ENCODE measurements around the gene TPRG1. TPM values are rescaled to one million over a fixed set of nuclear protein-coding genes. Genes with fewer than 3 reads are reported as not detected.

TPRG1 gene
- total RNA-seq, 1 experiment from 2014 or later: 0.24 TPM

DNA sequence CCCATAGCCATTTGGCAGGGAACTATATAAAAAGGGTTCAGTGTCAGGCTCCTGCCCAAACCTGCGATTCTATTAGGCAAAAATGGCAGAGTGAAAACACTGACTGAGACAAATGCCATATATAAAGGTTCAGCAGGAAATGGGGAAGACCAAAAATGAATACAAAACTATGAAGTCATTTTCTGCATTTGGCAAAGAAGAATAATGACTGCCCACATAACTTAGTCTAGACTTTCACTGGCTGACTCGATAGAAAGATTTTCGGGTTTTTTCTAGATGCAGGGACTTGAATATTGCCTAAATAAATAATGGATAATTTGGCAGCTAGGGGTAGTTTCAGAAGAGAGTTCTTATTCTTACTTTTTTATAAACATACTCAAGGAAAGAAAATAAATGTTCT is 178.0 kb downstream of the TPRG1 start:
- DNase-seq (ENCODE audit: low read depth): peak; percentile 40

DNA sequence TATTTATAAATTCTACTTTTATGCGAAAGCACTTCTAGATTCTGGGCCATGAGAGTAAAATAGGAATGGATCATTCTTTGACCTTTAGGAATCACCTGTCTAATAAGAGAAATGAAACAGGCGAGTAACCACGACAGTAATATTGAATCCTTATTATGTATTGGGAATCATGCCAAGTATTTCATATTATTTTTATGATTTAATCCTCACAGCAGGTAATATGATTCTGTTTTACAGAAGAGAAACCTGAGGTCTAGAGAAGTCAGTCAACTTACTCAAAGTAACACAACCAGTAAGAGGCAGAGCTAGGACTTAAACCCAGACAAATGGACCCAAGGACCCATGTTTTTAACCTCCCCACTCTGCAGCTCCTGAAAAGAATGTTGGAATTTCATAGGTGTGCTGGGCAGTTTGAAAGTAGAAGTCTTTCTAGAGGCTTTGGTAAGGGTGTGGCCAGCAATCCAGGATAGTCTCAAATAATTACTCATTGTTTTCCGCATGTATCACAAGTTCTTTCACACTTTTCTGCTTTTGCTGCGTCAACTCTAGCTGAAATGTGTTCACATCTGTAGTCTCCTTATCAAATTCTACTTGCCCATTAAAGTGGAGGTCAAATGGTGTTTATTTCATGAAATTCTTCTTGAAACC is 181.7 kb downstream of the TPRG1 start:
- no peak for DNase-seq (ENCODE audit: low read depth)

- no peak for DNase-seq (ENCODE audit: low read depth)
Measured at GRCh38 chr3:189353988-189354889, 182.5 kb downstream of the TPRG1 start.

GRCh38 chr3:189355115-189355480 is 183.3 kb downstream of the TPRG1 start:
- DNase-seq (ENCODE audit: low read depth): no peak

GRCh38 chr3:189355481-189356201 is 183.9 kb downstream of the TPRG1 start:
- peak; percentile 83 for DNase-seq (ENCODE audit: low read depth)

GRCh38 chr3:189360291-189360690 is 188.5 kb downstream of the TPRG1 start:
- DNase-seq (ENCODE audit: low read depth): no peak

DNA sequence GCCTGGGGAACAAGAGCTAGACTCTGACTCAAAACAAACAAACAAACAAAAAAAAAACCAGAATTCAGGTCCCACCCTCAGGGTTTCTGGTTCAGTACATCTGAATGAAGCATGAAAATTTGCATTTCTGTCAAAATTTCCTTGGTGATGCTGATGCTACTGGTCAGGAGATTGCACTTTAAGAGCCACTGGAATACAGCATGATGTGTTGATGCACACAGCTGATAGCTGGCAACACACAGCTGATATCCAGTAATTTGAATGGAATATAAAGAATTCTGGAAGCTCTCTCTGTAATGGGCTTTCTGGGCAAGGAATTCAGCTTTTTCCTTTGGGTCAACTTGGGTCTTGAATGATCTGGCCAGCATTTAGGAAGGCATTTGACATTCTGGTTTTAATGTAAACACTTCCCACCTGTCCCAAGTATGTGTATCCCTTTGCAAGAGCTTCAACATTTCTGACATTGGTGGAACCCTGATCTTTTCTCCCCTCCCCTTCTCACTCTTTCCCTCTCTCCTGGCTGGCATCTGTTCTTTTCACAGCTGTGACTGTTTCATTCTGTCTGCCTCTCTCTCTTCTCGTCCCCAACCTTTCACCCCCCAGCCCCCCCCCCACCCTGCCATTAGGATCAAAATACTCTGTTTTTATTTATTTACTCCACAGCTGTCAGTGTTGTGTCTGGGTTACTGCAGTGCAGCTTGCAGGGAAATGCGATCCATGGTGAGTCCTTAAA is 189.5 kb downstream of the TPRG1 start:
- no peak for DNase-seq (ENCODE audit: low read depth)

DNA sequence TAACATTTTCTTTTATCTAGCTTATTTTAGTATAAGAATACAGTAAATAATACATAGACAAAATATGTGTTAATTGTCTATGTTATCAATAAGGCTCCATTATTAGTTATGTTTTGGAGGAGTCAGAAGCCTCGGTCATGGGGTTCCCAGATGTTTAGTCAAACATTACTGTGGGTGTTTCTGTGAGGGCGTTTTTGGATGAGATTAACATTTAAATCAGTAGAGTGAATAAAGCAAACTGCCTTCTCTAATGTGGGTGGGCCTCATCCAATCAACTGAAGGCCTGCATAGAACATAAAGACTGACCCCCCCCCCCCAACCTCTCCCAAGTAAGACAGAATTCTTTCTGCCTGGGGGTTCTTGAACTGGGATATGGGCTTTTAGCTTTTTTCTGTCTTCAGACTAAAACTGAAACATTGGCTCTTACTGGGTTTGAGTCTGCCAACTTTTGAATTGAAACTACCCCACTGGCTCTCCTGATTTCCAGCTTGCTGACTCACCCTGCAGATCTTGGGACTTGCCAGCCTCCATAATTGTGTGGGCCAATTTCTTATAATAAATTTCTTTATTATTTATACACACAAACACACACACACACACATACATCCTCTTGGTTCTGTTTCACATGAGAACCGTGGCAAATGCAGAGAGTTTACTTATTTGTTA is 192.0 kb downstream of the TPRG1 start:
- peak; percentile 23 for DNase-seq (ENCODE audit: low read depth)

DNA sequence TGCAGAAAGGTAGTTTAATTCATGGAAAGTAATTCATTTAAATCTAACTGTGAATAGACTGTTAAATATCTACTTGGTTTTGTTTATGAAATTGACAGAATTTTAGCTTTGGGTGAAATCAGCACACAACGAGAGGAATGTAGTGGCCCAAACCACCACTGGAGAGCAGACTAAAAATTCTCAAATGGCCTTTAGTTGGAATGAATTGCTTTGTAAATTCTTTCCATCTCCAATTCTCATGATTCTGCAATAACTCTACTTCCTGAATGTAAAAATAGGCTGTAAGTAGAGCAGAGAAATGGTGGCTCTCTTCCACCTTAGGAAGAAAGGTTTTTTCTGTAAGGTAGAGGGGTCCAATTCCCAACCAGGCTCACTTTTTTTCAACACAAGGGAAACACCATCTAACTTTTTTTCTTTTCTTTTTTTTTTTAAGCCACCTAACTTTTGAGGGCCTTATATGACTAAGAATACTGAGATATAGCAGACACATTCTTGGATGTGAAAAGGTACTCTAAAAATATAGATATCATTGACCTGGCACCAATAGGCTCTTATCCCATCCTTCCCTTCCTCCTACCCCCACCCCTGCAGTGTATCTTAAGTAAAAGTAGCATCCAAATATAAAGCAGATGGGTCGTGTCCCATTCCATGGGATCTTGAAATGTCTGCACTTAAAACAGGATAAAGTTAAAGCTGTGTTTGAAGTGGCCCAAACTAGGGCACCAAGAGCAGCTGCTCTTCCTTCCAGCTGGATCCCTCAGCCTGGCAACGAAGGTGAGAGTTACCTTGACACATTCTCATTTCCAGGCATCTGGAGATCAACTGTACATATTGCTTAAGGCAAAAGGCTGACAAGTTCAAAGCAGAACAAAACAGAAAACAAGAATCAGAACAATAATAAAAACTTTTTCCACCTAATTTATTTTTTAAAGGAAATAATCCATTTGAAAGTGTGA is 194.1 kb downstream of the TPRG1 start:
- DNase-seq (ENCODE audit: low read depth): no peak

DNA sequence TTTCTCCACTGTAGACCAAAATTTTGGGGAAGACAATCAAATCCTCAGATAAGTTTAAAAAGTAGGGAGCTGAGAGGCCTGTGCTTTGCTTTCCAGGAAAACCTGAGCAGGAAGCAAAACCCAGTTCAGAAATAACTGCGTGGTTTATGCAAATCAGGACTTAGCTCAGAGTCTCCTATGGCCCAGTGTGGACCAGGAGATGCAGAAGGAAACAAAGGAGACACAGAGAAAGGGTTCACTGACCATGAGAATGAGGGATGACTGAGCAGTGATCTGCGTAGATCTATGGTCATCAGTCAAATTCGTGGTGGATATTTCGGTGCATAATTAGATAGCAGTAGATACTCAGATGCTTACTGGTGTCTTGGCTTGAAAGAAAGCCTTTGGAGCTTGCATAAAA is 196.6 kb downstream of the TPRG1 start:
- DNase-seq (ENCODE audit: low read depth): no peak

- no peak for DNase-seq (ENCODE audit: low read depth)
Measured at GRCh38 chr3:189369636-189370035, 197.9 kb downstream of the TPRG1 start.

- no peak for DNase-seq (ENCODE audit: low read depth)
Measured at GRCh38 chr3:189372243-189372642, 200.5 kb downstream of the TPRG1 start.

Measured in HT1080 (cell line).